MM.1S (cell line): Measurements from ENCODE around the gene HACD1.

ENCODE experiments used
- DNase-seq: peaks from one replicate; pipeline ENCODE4 v3.0.0-alpha.2; 2015
- H2AFZ ChIP-seq: fragments of 300-600 bp; sonication (generic); 2 replicates; pipeline ENCODE4 v1.6.0; 2016; ENCODE audit warnings: antibody characterized with exemption, low read length
- H3F3A ChIP-seq: fragments of 300-600 bp; sonication (generic); 2 replicates; pipeline ENCODE4 v1.6.1; 2016; ENCODE audit warnings: mild to moderate bottlenecking, antibody characterized with exemption, low read length, moderate library complexity, mixed read lengths; ENCODE audit not compliant: insufficient read depth
- H3K27ac ChIP-seq: fragments of 300-600 bp; sonication (generic); 2 replicates; pipeline ENCODE4 v1.5.1; 2016; ENCODE audit warnings: mild to moderate bottlenecking, low read length
- H3K27me3 ChIP-seq: fragments of 300-600 bp; sonication (generic); replicated peaks from 2 replicates; pipeline ENCODE4 v1.6.0; 2016; ENCODE audit warnings: low read length; ENCODE audit not compliant: insufficient read depth
- H3K36me3 ChIP-seq: fragments of 300-600 bp; sonication (generic); replicated peaks from 2 replicates; pipeline ENCODE4 v1.6.1; 2016; ENCODE audit warnings: mild to moderate bottlenecking, low read length, mixed read lengths; ENCODE audit not compliant: insufficient read depth
- H3K4me1 ChIP-seq: fragments of 300-600 bp; sonication (generic); 2 replicates; pipeline ENCODE4 v1.6.1; 2016; ENCODE audit warnings: low read length, mixed read lengths
- H3K4me2 ChIP-seq: fragments of 300-600 bp; sonication (generic); 2 replicates; pipeline ENCODE4 v1.6.0; 2016; ENCODE audit warnings: low read depth, low read length
- H3K4me3 ChIP-seq: fragments of 300-600 bp; sonication (generic); 2 replicates; pipeline ENCODE4 v1.5.1; 2016; ENCODE audit warnings: low read length, mixed read lengths
- H3K79me2 ChIP-seq: fragments of 300-600 bp; sonication (generic); 2 replicates; pipeline ENCODE4 v1.6.1; 2016; ENCODE audit warnings: mixed run types, low read length, mixed read lengths
- H3K9ac ChIP-seq: fragments of 300-600 bp; sonication (generic); 2 replicates; pipeline ENCODE4 v1.6.1; 2016; ENCODE audit warnings: low read length, mixed read lengths
- H3K9me2 ChIP-seq: fragments of 300-600 bp; sonication (generic); replicated peaks from 2 replicates; pipeline ENCODE4 v1.6.1; 2016; ENCODE audit warnings: mild to moderate bottlenecking, low read length, mixed read lengths; ENCODE audit not compliant: insufficient read depth
- H3K9me3 ChIP-seq: fragments of 300-600 bp; sonication (generic); replicated peaks from 2 replicates; pipeline ENCODE4 v1.6.1; 2016; ENCODE audit warnings: mild to moderate bottlenecking, low read length, mixed read lengths; ENCODE audit not compliant: insufficient read depth
- H4K20me1 ChIP-seq: fragments of 300-600 bp; sonication (generic); 2 replicates; pipeline ENCODE4 v1.6.1; 2016; ENCODE audit warnings: mild to moderate bottlenecking, low read length, moderate library complexity, mixed read lengths; ENCODE audit not compliant: insufficient read depth
- CTCF ChIP-seq: fragments of 300-600 bp; sonication (generic); IDR thresholded peaks from 2 replicates; pipeline ENCODE4 v1.5.1; 2016; ENCODE audit warnings: antibody characterized with exemption, low read length, mixed read lengths
- EZH2 ChIP-seq: fragments of 300-600 bp; sonication (generic); optimal IDR thresholded peaks from 2 replicates; pipeline ENCODE3; 2017; ENCODE audit warnings: low read depth, mild to moderate bottlenecking, antibody characterized with exemption, low read length, mixed read lengths
- EZH2phosphoT487 ChIP-seq: fragments of 300-600 bp; sonication (generic); IDR thresholded peaks from 2 replicates; pipeline ENCODE4 v1.6.1; 2018; ENCODE audit warnings: antibody characterized with exemption, low read length

Gene HACD1

GRCh38 chr10:17662193-17663138 is 45.3 kb upstream of the HACD1 start:
- Histone ChIP-seq H3K9me2 (no peaks in the 10 kb centered on the region), H3K79me2 (peaks cover 46% of the 10 kb centered on the region), H3K9me3 (no peaks in the 10 kb centered on the region), H3K4me3 (no peak overlapping the region), H3F3A (no peaks in the 10 kb centered on the region), H3K27me3 (no peaks in the 10 kb centered on the region), H3K27ac (no peak overlapping the region), H2AFZ (no peak overlapping the region), H3K4me2 (no peak overlapping the region), H3K9ac (no peak overlapping the region), H4K20me1 (no peaks in the 10 kb centered on the region), H3K4me1 (no peaks in the 10 kb centered on the region), H3K36me3 (no peaks in the 10 kb centered on the region; the same call in 1 of the 2 replicates)
- TF ChIP-seq CTCF: no peak
- no peak for TF ChIP-seq EZH2phosphoT487
- TF ChIP-seq EZH2: no peak
- no peak for DNase-seq

GRCh38 chr10:17661510-17661909 is 44.3 kb upstream of the HACD1 start:
- Histone ChIP-seq H3K9me2 (no peaks in the 10 kb centered on the region), H3K79me2 (peaks cover 55% of the 10 kb centered on the region), H3K4me1 (no peaks in the 10 kb centered on the region), H3K4me2 (no peak overlapping the region), H4K20me1 (no peaks in the 10 kb centered on the region), H3K36me3 (no peaks in the 10 kb centered on the region; the same call in 1 of the 2 replicates), H3K27ac (no peak overlapping the region), H3F3A (no peaks in the 10 kb centered on the region), H3K9me3 (no peaks in the 10 kb centered on the region), H3K27me3 (no peaks in the 10 kb centered on the region), H2AFZ (no peak overlapping the region), H3K9ac (no peak overlapping the region), H3K4me3 (no peak overlapping the region)
- TF ChIP-seq EZH2 (no peak), CTCF (no peak), EZH2phosphoT487 (no peak)
- DNase-seq: no peak

- Histone ChIP-seq H3K9me2 (no peaks in the 10 kb centered on the region), H3K4me1 (no peaks in the 10 kb centered on the region), H3K79me2 (peaks cover 58% of the 10 kb centered on the region), H4K20me1 (no peaks in the 10 kb centered on the region), H3F3A (no peaks in the 10 kb centered on the region), H3K27ac (no peak overlapping the region), H3K4me2 (no peak overlapping the region), H3K4me3 (no peak overlapping the region), H3K9me3 (no peaks in the 10 kb centered on the region), H2AFZ (no peak overlapping the region), H3K9ac (no peak overlapping the region), H3K36me3 (no peaks in the 10 kb centered on the region; the same call in 1 of the 2 replicates), H3K27me3 (no peaks in the 10 kb centered on the region)
- DNase-seq: no peak
- TF ChIP-seq EZH2 (no peak), EZH2phosphoT487 (no peak), CTCF (no peak)
Observed at GRCh38 chr10:17660921-17661320, 43.7 kb upstream of the HACD1 start.
